GM21723 (cell line): ENCODE results near the gene TNIP3.
"Not testable (repeated sequence)": the region's sequence is repeated elsewhere in the genome, so short reads cannot be mapped to it uniquely, and the experiment has no call there.

ENCODE experiments used
- ATAC-seq: cut with Tn5 transposase; IDR thresholded peaks from one replicate; pipeline ENCODE4 v1.9.1; 2021; ENCODE audit warnings: mild to moderate bottlenecking, moderate library complexity; ENCODE audit not compliant: unreplicated experiment

The TNIP3 gene

DNA sequence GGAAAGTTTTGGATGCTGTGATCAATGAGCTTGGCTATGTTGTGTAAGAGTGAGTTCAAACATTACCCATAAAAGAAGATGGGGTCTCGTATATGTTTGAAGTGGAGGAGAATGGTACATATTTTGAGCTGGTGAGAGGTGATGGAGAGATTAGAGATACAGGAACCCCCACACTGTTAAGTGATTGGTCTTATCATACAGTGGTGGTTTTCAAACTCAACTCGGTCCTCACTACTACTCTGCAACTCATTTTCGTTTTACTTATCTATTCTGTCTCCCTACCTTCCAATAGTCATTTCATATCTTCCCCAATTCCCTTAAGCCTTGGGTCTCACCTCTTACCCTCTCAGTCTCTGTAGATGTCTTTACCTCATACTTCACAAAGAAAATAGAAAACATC is 16.4 kb upstream of the TNIP3 start:
- no peak for ATAC-seq

DNA sequence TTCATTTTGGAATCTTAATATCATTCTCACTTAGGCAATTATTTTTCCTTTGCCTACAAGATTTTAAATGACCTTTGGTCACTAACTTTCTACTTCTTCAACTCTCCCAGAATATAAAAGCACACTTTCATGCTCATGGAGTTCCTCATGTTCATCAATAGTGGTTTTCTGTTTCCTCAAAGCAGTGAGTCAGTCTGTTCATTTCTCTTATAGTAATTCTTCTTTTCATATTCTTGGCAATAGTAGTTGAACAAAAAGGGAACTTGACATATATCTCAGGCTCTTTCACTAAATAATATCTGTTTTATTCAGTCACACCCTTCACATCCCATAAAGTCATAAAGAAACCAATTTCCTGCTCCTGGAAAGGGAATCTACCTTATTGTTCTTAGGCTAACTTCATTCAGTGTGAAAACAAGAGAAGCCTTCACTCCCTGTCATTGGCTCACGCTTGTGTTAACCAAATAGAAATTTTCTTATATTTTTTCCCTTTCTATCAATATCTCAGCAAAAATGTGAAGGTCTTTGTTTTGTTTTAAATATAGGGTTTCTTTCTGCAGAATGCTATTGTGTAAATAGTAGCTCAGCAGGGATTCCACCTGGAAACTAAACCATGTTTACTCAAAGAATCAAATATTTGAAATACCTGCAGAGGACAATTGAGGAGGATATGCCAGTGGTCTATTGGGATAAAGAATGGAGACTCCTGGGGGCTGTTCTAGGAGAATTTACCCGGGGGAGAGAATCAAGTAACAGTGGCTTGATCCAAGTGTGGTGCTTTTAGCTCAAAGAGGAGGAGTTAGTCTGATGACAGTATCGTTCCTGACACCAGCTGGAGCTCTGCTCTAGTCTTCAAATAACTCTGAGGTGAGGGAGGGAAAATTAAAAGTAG is 13.4 kb upstream of the TNIP3 start:
- no peak for ATAC-seq

DNA sequence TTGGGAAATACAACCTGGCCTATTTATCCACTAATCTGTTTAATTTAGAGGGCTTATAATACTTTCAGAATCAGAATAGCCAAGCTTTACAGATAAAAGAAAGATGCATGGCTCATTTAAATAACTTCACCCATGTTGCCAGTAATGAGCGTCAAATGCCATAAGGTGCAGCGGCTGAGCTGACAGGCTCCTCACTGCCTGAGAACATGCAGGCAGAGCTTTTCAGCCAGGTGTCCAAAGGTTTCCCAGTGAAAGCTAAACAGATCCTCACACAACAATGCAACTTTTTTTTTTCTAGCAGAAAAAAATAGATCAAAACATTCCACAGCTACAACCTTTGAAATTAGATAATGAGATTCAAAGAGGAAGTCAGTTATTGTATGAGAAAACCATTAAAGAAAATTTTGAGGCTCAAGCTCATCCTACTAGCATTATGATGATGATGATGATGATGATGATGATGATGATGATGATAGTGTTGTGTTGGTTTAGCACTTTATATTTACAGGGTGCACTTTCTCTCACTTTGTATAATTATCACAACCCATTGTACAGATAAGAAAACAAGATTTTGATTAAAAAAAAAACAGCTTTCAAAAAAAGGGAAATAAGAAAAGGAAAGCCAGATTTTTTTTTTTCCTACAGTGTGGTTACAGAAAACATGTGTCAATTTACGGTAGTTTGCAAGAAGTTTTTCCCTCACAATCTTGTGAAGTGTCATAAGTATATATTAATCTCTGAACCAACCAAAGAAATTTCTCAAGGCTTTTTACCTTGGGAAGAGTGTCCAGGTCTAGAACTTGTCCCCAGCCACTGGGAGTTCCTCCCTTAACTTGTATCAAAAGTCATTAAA is 12.2 kb upstream of the TNIP3 start:
- no peak for ATAC-seq

DNA sequence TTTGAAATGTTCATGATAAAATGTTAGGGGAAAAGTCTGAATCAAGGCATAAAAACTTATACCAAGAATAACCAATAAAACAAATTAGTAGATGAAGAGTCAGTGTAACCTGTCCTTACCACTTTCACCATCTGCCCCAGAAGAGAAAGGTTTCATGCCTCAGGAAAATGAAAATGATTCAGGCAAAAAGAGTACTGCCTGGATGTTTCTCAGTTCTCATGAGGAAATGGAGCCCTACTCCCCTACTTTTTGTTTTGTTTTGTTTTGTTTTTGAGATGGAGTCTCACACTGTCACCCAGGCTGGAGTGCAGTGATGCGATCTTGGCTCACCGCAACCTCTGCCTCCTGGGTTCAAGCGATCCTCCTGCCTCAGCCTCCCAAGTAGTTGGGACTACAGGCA is 7.4 kb upstream of the TNIP3 start:
- ATAC-seq: not testable (repeated sequence)

DNA sequence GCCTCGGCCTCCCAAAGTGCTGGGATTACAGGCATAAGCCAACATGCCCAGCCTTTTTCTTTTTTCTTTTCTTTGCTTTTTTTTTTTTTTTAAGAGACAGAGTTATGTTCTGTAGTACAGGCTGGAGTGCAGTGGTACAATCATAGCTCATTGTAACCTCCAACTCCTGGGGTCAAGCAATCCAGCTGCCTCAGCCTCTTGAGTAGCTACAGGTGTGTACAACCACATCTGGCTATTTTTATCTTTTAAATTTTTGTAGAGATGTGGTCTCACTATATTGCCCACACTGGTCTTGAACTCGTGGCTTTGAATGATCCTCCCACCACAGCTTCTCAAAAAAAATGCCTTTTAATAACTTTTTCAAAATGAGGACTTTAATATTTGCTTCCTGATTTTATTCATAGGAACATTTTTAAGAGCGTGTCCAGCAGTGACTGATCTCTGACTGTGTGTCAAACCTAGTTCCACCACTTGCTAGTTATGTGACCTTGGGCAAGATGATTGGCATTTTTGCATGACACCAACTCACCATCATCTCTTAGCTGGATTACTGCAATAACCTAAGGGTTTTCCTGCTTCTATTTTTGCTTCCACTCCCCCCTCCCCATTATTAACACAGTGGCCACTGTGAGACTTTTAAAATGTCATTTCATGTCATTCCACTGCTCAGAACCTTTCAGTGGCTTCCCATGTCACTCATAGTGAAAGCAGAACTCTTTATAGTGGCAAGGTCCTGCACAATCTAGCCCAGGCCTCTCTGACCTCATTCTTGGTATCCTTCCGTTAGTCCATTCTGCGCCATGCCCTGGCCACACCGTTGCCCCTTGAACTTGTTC is 4.5 kb upstream of the TNIP3 start:
- peak; percentile 92 for ATAC-seq

DNA sequence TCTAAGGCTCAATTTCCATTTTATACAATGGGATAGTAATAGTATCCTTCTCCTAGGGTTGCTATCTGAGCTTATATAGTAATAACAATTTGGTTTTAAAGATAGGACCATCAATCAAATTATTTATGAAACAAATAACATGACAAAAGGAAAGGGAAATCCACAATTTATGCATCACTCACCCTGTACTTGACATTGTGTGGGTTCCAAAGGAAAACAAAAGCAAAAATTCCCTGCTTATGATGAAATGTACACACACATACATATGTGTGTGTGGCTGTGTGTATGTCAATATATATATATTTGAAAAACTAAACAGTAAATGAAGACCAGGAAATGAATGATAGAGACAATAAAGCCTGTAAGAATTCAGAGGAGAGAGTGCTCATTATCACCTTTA is 2.9 kb upstream of the TNIP3 start:
- ATAC-seq: no peak

DNA sequence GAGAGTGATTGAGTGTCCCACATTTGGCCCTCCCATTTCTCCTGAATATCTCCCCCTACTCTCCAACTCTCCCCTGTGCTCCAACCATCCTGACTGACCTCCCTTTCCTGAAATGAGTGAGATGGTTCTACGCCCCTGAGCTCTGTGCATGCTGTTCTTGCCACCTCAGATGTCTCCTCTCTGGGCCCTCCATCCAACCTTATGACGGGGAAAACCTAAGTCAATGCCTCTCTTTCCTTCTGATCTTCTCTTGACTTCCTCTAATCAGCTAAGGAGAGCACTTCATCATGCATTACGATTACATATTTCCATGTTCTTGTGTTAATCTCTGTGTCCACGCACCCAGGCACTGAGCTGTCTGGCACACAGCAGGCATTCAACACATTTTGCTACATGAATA is 1.1 kb upstream of the TNIP3 start:
- no peak for ATAC-seq

DNA sequence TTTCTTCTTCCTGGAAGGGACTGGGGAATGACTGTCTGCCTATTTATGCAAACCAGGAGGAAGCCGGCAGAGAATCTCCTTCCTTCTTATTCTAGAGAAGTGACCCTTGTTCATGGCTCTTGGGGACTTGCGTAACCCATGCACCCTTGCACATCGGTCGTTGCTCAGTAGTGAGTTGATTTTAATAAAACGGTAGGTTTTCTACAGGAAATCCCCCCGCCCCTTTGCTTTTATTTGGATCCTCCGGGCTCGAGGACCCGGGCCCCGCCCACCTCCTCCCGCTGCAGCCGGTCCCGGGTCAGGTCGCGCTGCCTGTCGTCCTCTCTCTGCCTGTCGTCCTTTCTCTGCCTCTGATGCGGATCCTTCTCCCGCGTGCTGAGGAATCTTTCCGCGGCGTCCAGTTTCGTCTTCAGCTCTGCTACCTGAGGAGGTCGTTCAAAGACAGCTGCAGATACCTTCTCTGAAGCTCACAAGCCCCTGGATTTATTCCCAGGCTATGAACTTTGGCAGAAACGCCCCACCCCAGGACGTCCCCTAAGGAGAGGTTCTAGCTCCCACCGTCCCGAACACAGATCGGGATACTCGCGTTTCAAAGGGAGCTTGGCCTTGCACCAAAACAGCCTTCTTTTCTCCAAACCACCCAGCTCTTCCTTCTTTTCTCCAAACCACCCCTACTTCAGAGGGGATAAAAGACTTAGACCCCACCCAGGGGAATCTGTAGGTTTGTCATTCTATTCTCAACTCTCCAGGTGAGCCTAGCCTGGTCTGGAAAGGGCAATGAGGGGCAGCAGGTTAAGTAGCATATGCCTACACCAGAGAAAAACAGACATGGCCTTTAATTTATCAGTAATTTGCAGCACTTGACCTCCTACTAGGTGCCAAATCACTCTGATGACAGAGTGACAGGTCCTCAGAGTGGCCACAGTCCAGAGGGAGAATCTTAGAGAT is 7.0 kb downstream of the TNIP3 start:
- no peak for ATAC-seq

DNA sequence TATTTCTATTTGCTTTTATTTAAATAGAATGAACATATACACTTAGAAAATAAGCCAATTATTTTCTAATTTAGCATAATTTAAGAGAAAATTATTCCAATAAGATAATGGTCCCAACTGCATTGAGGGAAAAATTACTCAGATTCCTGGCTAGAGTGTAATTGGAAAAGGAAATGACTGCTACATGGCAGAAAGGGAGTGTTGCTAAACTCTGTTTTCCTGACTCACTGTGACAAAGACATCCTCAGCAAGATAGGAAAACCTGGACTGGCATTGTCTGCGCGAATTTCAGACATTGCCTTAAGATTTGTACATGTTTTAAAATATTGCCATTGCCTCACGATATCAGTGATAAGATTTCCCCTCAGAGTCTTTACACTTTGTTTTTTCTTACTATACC is 8.2 kb downstream of the TNIP3 start:
- no peak for ATAC-seq

DNA sequence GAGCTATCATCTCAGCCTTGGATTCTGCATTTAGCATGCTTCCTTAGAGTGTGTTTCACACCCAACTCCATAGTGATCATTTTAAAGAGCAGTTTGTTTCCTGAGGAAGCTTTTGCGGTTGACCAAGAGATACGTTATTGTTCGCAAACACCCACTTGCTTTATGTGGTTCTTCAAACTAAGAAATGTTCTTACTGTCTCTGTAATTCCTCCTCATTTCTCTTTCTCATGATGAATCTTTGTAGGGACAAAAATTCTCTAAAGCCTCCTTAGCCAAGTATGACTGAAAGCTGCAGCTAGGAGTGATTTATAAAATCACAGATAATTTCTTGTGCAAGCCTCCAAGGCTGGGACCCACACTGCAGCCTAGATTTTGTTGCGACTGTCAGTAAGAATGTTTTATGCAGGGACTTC is 10.0 kb downstream of the TNIP3 start:
- no peak for ATAC-seq

DNA sequence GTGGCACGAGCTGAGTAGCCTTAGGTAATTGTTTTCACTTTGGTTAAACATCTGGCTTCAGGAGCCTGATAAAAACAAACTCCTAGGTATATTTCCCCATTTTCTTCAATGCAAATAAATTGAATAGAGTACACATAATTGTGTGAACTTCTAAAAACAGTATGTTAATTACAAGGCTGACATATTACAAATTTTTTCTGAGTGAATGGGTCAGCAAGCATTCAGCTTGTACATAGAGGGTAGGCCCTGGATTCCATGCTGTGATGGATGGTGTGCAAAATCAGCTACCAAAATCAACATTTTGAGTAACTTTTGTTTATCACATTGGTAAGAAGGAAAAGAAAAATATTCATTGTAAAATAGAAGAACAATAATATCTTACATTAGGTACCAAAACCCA is 12.2 kb downstream of the TNIP3 start:
- ATAC-seq: no peak

DNA sequence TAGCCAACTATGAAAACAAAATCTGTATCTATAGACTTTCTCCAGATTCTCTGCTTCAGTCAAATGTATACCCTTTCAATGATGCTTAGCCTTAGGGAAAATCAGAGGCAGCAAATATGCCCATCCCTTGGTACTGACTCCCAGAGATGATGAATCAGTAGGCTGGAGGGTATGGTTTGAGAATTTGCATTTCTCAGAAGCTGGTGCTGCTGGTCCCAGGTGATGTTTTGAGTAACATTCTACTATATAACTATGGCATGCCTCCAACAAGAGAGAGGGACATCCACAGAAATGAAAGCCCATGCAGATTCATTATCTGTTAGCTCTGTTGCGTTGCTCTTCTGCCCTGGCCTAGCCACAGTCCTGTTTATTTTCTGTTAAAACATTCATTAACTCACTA is 13.6 kb downstream of the TNIP3 start:
- ATAC-seq: no peak

DNA sequence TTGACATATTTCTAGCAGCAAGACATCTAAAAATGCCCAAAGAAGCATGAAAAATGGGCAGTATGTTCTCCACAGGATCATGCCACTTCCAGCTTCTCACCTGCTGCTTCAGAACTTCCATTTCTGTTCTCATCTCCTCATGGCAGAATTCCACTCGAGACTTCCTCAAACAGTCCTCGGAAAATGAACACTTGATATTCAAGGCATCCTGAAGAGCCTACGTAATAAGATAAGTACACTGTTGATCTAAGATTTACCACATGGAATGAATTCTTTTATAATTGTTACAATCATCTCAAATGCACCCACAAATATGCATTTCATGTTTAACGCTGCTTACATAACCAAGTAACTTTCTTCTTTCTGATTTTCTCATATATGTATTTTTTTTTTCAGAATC is 14.1 kb downstream of the TNIP3 start:
- no peak for ATAC-seq

DNA sequence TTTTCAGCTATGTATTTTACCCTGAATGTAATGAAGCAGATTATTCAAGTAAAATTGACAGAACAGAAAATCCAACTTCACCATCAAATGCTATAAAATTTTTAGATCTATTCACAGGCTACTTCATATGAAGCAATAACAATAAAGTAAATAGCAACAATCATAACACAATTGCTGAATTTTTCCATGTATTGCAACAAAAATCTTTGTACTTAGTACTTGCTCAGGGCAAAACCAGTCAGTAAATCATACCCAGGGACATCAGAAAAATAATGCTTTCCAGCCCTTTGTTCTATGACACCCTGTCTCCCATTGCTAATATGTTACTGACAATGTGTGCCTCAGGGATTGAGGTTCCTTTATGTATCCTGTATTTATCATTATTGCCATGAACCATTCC is 15.5 kb downstream of the TNIP3 start:
- no peak for ATAC-seq

DNA sequence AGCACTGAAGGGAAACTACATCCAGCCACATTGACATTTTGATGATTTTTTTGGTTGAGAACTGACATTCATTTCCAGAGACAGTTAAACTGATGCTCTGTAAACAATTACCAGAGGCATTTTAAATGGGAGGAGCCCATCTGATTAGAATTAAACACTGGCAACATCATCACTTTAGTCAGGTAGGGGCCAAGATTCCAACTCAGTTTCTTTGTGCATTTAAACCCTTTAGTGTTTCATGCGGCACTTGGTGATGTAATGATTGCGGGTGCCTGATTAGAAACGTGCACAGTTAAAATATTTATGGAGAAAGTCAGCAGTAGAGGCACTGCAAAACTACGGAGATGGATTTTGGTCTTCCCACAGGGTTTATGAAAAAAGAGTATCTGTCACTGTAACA is 16.1 kb downstream of the TNIP3 start:
- ATAC-seq: no peak

DNA sequence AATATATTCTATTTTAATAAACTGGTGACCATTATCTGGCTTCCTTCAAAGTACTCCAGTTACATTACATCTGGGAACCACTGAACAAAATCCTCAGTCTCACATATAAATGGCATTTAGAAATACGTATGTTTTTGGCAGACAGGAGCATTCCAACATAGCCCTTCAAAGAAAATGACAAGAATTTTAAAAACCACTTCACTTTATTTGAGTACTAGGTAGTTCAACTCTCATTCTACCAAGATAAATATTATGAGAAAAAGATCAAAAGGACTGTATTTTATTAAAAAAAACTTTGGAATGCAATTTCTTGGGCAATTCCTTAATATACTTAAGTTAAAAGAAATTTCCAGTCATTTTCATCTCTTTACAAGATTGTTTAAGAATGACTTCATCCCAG is 17.6 kb downstream of the TNIP3 start:
- no peak for ATAC-seq

DNA sequence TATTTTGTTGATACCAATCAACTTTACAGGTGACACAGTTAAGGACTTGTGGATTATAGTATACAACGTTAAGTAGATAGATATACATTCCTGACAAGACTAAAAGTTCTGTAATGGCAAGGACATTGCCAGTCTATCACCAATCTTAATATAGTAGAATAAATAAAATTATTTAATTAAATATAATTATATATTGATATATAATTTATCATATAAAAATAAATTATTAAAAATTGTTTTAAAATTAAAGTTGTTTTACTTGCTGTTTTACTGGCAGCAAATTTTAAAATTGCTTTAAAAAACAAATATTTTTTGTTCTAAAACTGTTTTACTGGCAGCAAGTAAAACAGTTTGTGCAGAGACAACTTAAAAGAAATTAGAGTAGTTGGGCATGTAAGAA is 18.7 kb downstream of the TNIP3 start:
- no peak for ATAC-seq

DNA sequence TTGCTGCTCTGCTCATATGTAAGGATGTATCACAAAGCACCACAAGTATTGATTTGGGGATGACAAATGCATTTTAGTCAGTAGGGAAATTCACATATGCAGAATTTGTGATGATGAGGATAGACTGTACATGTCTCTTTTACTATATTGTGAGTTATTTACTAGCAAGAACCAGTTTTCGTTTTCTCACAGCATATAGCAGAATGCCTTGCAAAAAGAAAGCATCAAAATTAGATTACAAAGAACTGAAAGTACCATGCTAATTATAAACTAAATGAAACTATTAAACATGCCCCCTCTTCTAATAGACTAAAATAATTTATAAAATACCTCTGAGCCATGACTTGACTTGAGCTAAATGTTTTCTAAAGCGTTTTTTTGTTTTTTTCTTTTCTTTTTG is 20.1 kb downstream of the TNIP3 start:
- ATAC-seq: no peak

DNA sequence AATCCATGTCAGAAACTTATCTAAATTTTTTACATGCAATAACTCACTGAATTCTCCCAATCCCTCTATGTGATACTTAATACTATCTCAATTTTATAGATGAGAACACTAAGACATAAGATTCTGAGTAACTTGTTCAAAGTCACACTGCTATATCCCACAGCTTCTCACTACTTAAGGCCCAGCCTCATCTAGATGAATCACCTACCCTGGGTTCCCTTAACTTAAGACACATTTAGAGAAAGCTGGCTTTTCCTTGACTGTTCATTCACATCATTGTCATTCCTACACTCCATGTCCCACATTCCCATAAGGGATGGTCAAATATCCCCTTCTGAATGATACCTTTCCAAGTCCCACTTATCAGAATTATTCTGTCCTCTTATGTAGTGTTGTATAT is 21.0 kb downstream of the TNIP3 start:
- ATAC-seq: no peak
